ENCODE data around the gene ADAT1. TPM values are rescaled to one million over a fixed set of nuclear protein-coding genes. Genes with fewer than 3 reads are reported as not detected.

The ADAT1 gene
- total and polyA plus RNA-seq, 2 of the 13 experiments (the other 11 are each of a cell fraction or from before 2014, with no cell fraction given), result 18.4 to 40.8 TPM

DNA sequence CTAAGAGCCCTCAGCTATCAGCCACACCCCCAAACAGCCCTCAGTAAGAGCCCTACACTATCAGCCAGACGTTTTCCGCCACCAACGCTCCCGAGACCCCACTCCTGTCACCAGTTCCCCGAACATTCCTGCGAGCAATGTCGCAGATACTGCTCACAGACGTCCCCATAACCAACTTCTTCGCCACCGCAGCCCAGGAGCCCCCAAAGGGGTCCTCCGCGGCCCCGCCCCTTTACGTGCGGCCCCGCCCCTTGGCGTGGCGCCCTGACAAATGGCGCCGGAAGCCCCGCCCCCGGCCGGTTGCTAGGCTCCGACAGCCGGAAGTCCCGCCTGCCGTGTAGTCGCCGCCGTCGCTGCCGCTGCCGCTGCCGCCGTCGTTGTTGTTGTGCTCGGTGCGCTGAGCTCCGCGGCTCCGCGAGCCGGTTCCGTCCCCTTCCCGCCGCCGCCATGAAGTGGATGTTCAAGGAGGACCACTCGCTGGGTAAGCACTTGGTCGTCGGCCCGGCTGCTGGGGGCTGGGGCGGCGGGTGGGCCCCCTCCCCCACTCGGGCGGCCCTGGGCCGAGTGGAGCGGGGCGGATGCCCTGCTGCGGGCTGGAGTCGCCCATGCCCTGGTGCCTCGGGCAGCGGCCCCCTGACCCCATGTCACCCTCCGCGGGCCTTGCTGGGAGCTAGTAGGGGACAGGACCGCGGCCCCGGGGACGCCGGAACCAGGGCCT is 56.9 kb downstream of the ADAT1 start, which contains the start of gene GABARAPL2 (continued):
- TF ChIP-seq, protein P1, sequence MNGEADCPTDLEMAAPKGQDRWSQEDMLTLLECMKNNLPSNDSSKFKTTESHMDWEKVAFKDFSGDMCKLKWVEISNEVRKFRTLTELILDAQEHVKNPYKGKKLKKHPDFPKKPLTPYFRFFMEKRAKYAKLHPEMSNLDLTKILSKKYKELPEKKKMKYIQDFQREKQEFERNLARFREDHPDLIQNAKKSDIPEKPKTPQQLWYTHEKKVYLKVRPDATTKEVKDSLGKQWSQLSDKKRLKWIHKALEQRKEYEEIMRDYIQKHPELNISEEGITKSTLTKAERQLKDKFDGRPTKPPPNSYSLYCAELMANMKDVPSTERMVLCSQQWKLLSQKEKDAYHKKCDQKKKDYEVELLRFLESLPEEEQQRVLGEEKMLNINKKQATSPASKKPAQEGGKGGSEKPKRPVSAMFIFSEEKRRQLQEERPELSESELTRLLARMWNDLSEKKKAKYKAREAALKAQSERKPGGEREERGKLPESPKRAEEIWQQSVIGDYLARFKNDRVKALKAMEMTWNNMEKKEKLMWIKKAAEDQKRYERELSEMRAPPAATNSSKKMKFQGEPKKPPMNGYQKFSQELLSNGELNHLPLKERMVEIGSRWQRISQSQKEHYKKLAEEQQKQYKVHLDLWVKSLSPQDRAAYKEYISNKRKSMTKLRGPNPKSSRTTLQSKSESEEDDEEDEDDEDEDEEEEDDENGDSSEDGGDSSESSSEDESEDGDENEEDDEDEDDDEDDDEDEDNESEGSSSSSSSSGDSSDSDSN (CRISPR knock-in tag; IDR thresholded peaks at IDR 0.05), result peak; percentile 62; the same call in 1 of the 2 replicates
- TF ChIP-seq GFI1 (CRISPR knock-in tag; IDR thresholded peaks at IDR 0.05; ENCODE audit: borderline replicate concordance), result peak; percentile 53; the same call in 1 of the 2 replicates
- peak; percentile 77 for TF ChIP-seq ARHGAP35 (CRISPR knock-in tag; IDR thresholded peaks at IDR 0.05; ENCODE audit: borderline replicate concordance)
- TF ChIP-seq CBFB (CRISPR knock-in tag; IDR thresholded peaks at IDR 0.05), result 0 out of 2 replicates have a peak, but pooled peaks have one; percentile 38
- 0 out of 2 replicates have a peak, but pooled peaks have one; percentile 29 for TF ChIP-seq KDM4B (CRISPR knock-in tag; IDR thresholded peaks at IDR 0.05)
- peak; percentile 63; the same call in 1 of the 2 replicates for TF ChIP-seq ZNF329 (CRISPR knock-in tag; IDR thresholded peaks at IDR 0.05; ENCODE audit: low read depth)
- TF ChIP-seq ZNF777 (CRISPR knock-in tag; IDR thresholded peaks at IDR 0.05), result peak; percentile 83
- peak; percentile 97; the same call in 1 of the 2 replicates for TF ChIP-seq GLI4 (CRISPR knock-in tag; IDR thresholded peaks at IDR 0.05; ENCODE audit: borderline replicate concordance)
- TF ChIP-seq ELF1 (CRISPR knock-in tag; IDR thresholded peaks at IDR 0.05), result peak; percentile 59
- TF ChIP-seq, protein P2, sequence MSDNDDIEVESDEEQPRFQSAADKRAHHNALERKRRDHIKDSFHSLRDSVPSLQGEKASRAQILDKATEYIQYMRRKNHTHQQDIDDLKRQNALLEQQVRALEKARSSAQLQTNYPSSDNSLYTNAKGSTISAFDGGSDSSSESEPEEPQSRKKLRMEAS (IDR thresholded peaks at IDR 0.05), result peak; percentile 36
- peak; percentile 59; the same call in 1 of the 2 replicates for TF ChIP-seq ZNF768 (CRISPR knock-in tag; IDR thresholded peaks at IDR 0.05)
- 0 out of 2 replicates have a peak, but pooled peaks have one; percentile 56 for TF ChIP-seq ZNF660 (CRISPR knock-in tag; IDR thresholded peaks at IDR 0.05; ENCODE audit: borderline replicate concordance, low read depth)
- TF ChIP-seq, protein P3, sequence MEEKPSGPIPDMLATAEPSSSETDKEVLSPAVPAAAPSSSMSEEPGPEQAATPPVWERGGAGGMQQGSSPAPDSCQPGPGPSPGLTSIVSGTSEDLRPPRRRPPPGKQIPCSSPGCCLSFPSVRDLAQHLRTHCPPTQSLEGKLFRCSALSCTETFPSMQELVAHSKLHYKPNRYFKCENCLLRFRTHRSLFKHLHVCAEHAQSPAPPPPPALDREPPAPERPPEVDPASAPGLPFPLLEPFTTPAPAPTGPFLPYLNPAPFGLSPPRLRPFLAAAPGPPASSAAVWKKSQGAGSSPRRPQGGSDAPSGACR (CRISPR knock-in tag; IDR thresholded peaks at IDR 0.05), result peak; percentile 52; the same call in 1 of the 2 replicates
- TF ChIP-seq, protein P4, sequence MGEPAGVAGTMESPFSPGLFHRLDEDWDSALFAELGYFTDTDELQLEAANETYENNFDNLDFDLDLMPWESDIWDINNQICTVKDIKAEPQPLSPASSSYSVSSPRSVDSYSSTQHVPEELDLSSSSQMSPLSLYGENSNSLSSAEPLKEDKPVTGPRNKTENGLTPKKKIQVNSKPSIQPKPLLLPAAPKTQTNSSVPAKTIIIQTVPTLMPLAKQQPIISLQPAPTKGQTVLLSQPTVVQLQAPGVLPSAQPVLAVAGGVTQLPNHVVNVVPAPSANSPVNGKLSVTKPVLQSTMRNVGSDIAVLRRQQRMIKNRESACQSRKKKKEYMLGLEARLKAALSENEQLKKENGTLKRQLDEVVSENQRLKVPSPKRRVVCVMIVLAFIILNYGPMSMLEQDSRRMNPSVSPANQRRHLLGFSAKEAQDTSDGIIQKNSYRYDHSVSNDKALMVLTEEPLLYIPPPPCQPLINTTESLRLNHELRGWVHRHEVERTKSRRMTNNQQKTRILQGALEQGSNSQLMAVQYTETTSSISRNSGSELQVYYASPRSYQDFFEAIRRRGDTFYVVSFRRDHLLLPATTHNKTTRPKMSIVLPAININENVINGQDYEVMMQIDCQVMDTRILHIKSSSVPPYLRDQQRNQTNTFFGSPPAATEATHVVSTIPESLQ (CRISPR knock-in tag; conservative IDR thresholded peaks at IDR 0.05), result no peak; the same call in 1 of the 2 replicates
- TF ChIP-seq, protein P5, sequence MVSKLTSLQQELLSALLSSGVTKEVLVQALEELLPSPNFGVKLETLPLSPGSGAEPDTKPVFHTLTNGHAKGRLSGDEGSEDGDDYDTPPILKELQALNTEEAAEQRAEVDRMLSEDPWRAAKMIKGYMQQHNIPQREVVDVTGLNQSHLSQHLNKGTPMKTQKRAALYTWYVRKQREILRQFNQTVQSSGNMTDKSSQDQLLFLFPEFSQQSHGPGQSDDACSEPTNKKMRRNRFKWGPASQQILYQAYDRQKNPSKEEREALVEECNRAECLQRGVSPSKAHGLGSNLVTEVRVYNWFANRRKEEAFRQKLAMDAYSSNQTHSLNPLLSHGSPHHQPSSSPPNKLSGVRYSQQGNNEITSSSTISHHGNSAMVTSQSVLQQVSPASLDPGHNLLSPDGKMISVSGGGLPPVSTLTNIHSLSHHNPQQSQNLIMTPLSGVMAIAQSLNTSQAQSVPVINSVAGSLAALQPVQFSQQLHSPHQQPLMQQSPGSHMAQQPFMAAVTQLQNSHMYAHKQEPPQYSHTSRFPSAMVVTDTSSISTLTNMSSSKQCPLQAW (CRISPR knock-in tag; IDR thresholded peaks at IDR 0.05), result 0 out of 2 replicates have a peak, but pooled peaks have one; percentile 38
- TF ChIP-seq ZNF556 (CRISPR knock-in tag; IDR thresholded peaks at IDR 0.05; ENCODE audit: borderline replicate concordance), result peak; percentile 92; the same call in 1 of the 2 replicates
